ENCODE measurements around the gene TRMT1L.

DNA sequence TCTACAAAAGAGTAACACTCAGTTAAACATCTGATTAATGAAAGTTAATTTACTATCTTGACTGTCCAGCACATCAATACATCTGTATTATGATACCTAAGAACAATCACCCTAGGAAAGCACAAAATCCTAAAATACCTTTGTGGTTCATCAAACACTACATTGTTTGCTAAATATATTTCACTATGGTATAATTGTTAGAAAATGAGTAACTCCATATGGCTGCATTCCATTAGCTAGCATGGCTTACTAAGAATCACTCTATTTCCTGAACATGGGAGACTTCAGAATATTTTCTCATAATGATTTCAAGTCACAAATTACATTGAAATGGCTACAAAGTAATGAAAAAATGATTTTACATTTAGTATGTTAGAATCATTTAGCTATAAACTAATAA is 12.5 kb downstream of the TRMT1L start:
- TF ChIP-seq POLR2A (IDR thresholded peaks at IDR 0.05): no peak
- TF ChIP-seq, protein P1, sequence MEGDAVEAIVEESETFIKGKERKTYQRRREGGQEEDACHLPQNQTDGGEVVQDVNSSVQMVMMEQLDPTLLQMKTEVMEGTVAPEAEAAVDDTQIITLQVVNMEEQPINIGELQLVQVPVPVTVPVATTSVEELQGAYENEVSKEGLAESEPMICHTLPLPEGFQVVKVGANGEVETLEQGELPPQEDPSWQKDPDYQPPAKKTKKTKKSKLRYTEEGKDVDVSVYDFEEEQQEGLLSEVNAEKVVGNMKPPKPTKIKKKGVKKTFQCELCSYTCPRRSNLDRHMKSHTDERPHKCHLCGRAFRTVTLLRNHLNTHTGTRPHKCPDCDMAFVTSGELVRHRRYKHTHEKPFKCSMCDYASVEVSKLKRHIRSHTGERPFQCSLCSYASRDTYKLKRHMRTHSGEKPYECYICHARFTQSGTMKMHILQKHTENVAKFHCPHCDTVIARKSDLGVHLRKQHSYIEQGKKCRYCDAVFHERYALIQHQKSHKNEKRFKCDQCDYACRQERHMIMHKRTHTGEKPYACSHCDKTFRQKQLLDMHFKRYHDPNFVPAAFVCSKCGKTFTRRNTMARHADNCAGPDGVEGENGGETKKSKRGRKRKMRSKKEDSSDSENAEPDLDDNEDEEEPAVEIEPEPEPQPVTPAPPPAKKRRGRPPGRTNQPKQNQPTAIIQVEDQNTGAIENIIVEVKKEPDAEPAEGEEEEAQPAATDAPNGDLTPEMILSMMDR (IDR thresholded peaks at IDR 0.05): no peak
